Endothelial cell of umbilical vein (primary cell): ENCODE results near the gene SFR1. TPM values are rescaled to one million over a fixed set of nuclear protein-coding genes. Genes with fewer than 3 reads are reported as not detected.

Source experiments
- BruUV-seq: library from RNA; stranded (reverse); fragments of 400-500 nt; replicated peaks from 2 replicates; lab custom pipeline; 2021; lab: Mats Ljungman, UMichigan
- CTCF ChIA-PET: fragments of 300-600, 350-600 bp; sonication (Branson Sonifier 250); formaldehyde crosslinking; loops from one replicate; lab custom pipeline; 2021; ENCODE audit warnings: antibody characterized with exemption, inconsistent platforms; lab: Charles Lee
- POLR2A ChIA-PET: fragments of 300-600, 350-600 bp; sonication (Branson Sonifier 250); formaldehyde crosslinking; loops from one replicate; lab custom pipeline; 2021; ENCODE audit warnings: antibody characterized with exemption, inconsistent platforms; lab: Charles Lee
- DNase-seq: peaks from one replicate; pipeline ENCODE4 v3.0.0-alpha.2; 2011; ENCODE audit warnings: low read depth, low spot score
- FAIRE-seq: peaks from 2 replicates; lab custom pipeline; 2011; peaks lifted over from hg19 to GRCh38; lab: Jason Lieb, UNC
- H2AFZ ChIP-seq: 2 replicates; pipeline ENCODE4 v1.6.0; 2012; ENCODE audit warnings: low read depth, low read length, control low read depth, inconsistent platforms
- H3K27ac ChIP-seq: 2 replicates; pipeline ENCODE4 v1.5.1; 2011; ENCODE audit warnings: low read depth, mild to moderate bottlenecking, control low read depth, low read length, moderate library complexity; ENCODE audit not compliant: insufficient read depth
- H3K27me3 ChIP-seq, 2 experiments: 2 replicates each; pipeline versions ENCODE4 v1.6.0 to v1.6.1; 2011; ENCODE audit warnings: low read length in 2 of 2, mixed read lengths in 1 of 2; ENCODE audit not compliant: control insufficient read depth in 2 of 2, insufficient read depth in 2 of 2
- H3K36me3 ChIP-seq, 2 experiments: 2 replicates in 1 of 2; 3 replicates in 1 of 2; pipeline ENCODE4 v1.5.1; 2011; ENCODE audit warnings: low read length in 2 of 2, mild to moderate bottlenecking in 1 of 2, moderate library complexity in 1 of 2; ENCODE audit not compliant: control insufficient read depth in 2 of 2, insufficient read depth in 2 of 2; ENCODE audit errors: extremely low read depth in 1 of 2
- H3K4me1 ChIP-seq: 3 replicates; pipeline ENCODE4 v1.5.1; 2011; ENCODE audit warnings: mild to moderate bottlenecking, low read length; ENCODE audit not compliant: control insufficient read depth, insufficient read depth; ENCODE audit errors: extremely low read depth
- H3K4me2 ChIP-seq: 2 replicates; pipeline ENCODE4 v1.6.1; 2011; ENCODE audit warnings: low read length, control low read depth, mixed read lengths; ENCODE audit not compliant: insufficient read depth
- H3K4me3 ChIP-seq, 3 experiments: fragments of 200-600 bp in 1 of 3; sonication (generic), shearing (Covaris generic) in 1 of 3; replicated peaks in 1 of 3; 2 replicates each; pipeline ENCODE4 v1.5.1; 2011 to 2016; ENCODE audit warnings: control low read depth in 3 of 3, low read length in 3 of 3, mild to moderate bottlenecking in 2 of 3, inconsistent platforms in 1 of 3, low read depth in 1 of 3, moderate library complexity in 1 of 3; ENCODE audit not compliant: insufficient read depth in 1 of 3
- H3K79me2 ChIP-seq: 2 replicates; pipeline ENCODE4 v1.6.0; 2012; ENCODE audit warnings: low read length, inconsistent platforms; ENCODE audit not compliant: control insufficient read depth, insufficient read depth
- H3K9ac ChIP-seq: replicated peaks from 2 replicates; pipeline ENCODE3; 2011; ENCODE audit warnings: low read length, control low read depth; ENCODE audit not compliant: insufficient read depth; ENCODE audit errors: extremely low read depth
- H3K9me1 ChIP-seq: replicated peaks from 3 replicates; pipeline ENCODE4 v1.6.0; 2011; ENCODE audit warnings: mild to moderate bottlenecking, low read length; ENCODE audit not compliant: control insufficient read depth, insufficient read depth; ENCODE audit errors: extremely low read depth
- H3K9me3 ChIP-seq: replicated peaks from 2 replicates; pipeline ENCODE4 v1.5.1; 2012; ENCODE audit warnings: low read length, inconsistent platforms; ENCODE audit not compliant: control insufficient read depth, insufficient read depth
- H4K20me1 ChIP-seq: replicated peaks from 2 replicates; pipeline ENCODE3; 2011; ENCODE audit warnings: mild to moderate bottlenecking, low read length; ENCODE audit not compliant: control insufficient read depth, insufficient read depth; ENCODE audit errors: extremely low read depth
- CTCF ChIP-seq, 2 donors: IDR thresholded peaks; 1 replicate in 1 of 2; 2 replicates in 1 of 2; pipeline ENCODE4 v1.5.1; 2011; ENCODE audit warnings: low read length in 2 of 2, mild to moderate bottlenecking in 2 of 2, moderate library complexity in 2 of 2, control low read depth in 1 of 2, inconsistent platforms in 1 of 2, low read depth in 1 of 2; ENCODE audit not compliant: insufficient read depth in 1 of 2; ENCODE audit errors: extremely low read depth in 1 of 2
- FOS ChIP-seq: IDR thresholded peaks from 2 replicates; pipeline ENCODE4 v1.6.1; 2011; ENCODE audit warnings: mild to moderate bottlenecking, low read length, moderate library complexity, borderline replicate concordance; ENCODE audit not compliant: insufficient read depth
- MAX ChIP-seq: IDR thresholded peaks from 2 replicates; pipeline ENCODE4 v1.6.1; 2011; ENCODE audit not compliant: insufficient read depth, insufficient read length
- MYC ChIP-seq: IDR thresholded peaks from one replicate; pipeline ENCODE4 v1.6.1; 2011; ENCODE audit warnings: mild to moderate bottlenecking, low read depth, low read length
- POLR2A ChIP-seq: IDR thresholded peaks from 2 replicates; pipeline ENCODE4 v1.6.1; 2012; ENCODE audit warnings: low read depth, mild to moderate bottlenecking, control low read depth, low read length
- POLR2AphosphoS5 ChIP-seq: IDR thresholded peaks from 2 replicates; pipeline ENCODE4 v1.6.1; 2012; ENCODE audit warnings: low read depth, mild to moderate bottlenecking, control low read depth, low read length, moderate library complexity; ENCODE audit not compliant: insufficient read depth
- dilution Hi-C: fragments of 300-500 bp; cut with MboI; formaldehyde crosslinking; loops from one replicate; pipeline ENCODE4 v1.15.0; 2019; ENCODE audit warnings: low sequenced_read_pairs; ENCODE audit not compliant: extremely low pct_ligation_motif_present
- intact Hi-C: fragments of 100-400 bp; cut with micrococcal nuclease; formaldehyde crosslinking; loops from one replicate; pipeline ENCODE4 v1.10.0; 2022
- polyA plus RNA-seq, 4 experiments: library from polyadenylated mRNA; depleted of rRNA in 3 of 4; stranded (reverse) in 3 of 4; unstranded in 1 of 4; fragments of >200 nt; gene quantifications; 2 replicates each; pipeline versions ENCODE4 v1.2.1 to v1.2.3, GENCODE V29; 2011 to 2012; ENCODE audit warnings: missing spikeins in 1 of 4
- total RNA-seq: library from RNA; stranded (reverse); gene quantifications from 2 replicates; pipeline ENCODE4 v1.2.3, GENCODE V29; 2021

The SFR1 gene
- total and polyA plus RNA-seq, 2 donors (not counting 3 experiments of a cell fraction or from before 2014, with no cell fraction given), result 3.6 to 8.9 TPM

- Histone ChIP-seq H3K27ac (no peak overlapping the region), H3K36me3 (no peaks in the 10 kb centered on the region), H3K4me1 (no peaks in the 10 kb centered on the region), H3K27me3 (no peaks in the 10 kb centered on the region), H3K9me3 (peaks cover 6% of the 10 kb centered on the region), H2AFZ (no peak overlapping the region), H3K79me2 (no peaks in the 10 kb centered on the region), H3K9me1 (no peaks in the 10 kb centered on the region), H4K20me1 (no peaks in the 10 kb centered on the region), H3K4me3 (no peak overlapping the region), H3K9ac (no peak overlapping the region), H3K4me2 (no peak overlapping the region)
- no TSS peak for BruUV-seq
- peak; percentile 52 for FAIRE-seq
- no peak for DNase-seq
- TF ChIP-seq MYC (no peak), FOS (no peak), MAX (no peak), CTCF (IDR thresholded peaks at IDR 0.05; ENCODE audit: extremely low read depth in 1 of 2, insufficient read depth in 1 of 2, low read depth in 1 of 2, low read length in 2 of 2) (no peak), POLR2A (no peak)
- intact Hi-C loops, result no loop called here
- dilution Hi-C loops, result no loop called here
- CTCF ChIA-PET, result interaction anchor here (0.6 to 2.7 kb wide), 3 partner anchors 9 to 31 kb away, joined by 3 to 7 read pairs (median 3); partner anchors contain the start of gene SFR1
- POLR2A ChIA-PET, result no interaction called here
These were observed 32.4 kb upstream of the SFR1 start for GRCh38 chr10:104089621-104090020.

- ChIA-PET CTCF (interaction anchor here (1.1 to 1.4 kb wide), 3 partner anchors 9 to 19 kb away, joined by 3 to 4 read pairs (median 3); no protein-coding TSS in a partner anchor), POLR2A (no interaction called here)
- no peaks in the 10 kb centered on the region for H3K4me1 ChIP-seq
- H3K27me3 ChIP-seq, result no peaks in the 10 kb centered on the region
- no peaks in the 10 kb centered on the region for H4K20me1 ChIP-seq
- no peaks in the 10 kb centered on the region for H3K36me3 ChIP-seq
- FAIRE-seq, result no peak
- no peak overlapping the region for H3K4me2 ChIP-seq
- intact Hi-C loops (no loop called here), dilution Hi-C loops (no loop called here)
- no peak for DNase-seq
- H3K27ac ChIP-seq, result no peak overlapping the region
- no peak overlapping the region for H3K4me3 ChIP-seq
- H3K79me2 ChIP-seq, result no peaks in the 10 kb centered on the region
- H3K9ac ChIP-seq, result no peak overlapping the region
- TF ChIP-seq FOS (no peak), MYC (no peak), POLR2AphosphoS5 (no peak)
- no peaks in the 10 kb centered on the region for H3K9me1 ChIP-seq
- H2AFZ ChIP-seq, result no peak overlapping the region
- peaks cover 6% of the 10 kb centered on the region for H3K9me3 ChIP-seq
- BruUV-seq, result no TSS peak
These were observed 31.4 kb upstream of the SFR1 start for GRCh38 chr10:104090611-104091010.
